NCI-H82 treated with DMSO at 0.1 percent for 48 hours (cell line): ENCODE measurements around the gene SLC39A2.

ENCODE experiments used
- DNase-seq: peaks from one replicate; lab custom pipeline; 2025; ENCODE audit not compliant: unreplicated experiment; lab: John Stamatoyannopoulos, UW

The SLC39A2 gene

GRCh38 chr14:21043387-21043973 is 44.4 kb downstream of the SLC39A2 start:
- no peak for DNase-seq

- DNase-seq: no peak
These were observed 45.0 kb downstream of the SLC39A2 start for GRCh38 chr14:21043974-21044618.

DNA sequence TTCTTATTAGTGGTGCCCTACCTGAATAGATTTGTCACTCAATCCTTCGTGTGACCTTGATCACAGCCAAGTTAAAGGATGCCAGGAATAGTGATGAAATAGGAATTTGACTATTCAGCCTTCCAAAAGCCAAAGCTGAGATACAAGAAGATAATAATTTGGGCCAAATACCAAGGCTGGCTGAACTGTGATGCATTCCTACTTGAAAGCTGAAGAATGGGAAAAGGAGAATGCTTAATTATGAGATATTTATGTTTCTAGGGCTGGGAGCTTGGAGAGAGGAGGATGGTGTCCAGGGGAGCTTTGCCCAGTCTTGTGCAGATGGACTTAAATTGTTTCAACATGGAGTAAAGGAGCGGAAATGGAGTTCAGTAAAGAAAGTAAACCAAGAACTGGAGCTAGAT is 48.3 kb downstream of the SLC39A2 start:
- DNase-seq: no peak

GRCh38 chr14:21048638-21049037 is 49.5 kb downstream of the SLC39A2 start:
- no peak for DNase-seq

- no peak for DNase-seq
These were observed 50.2 kb downstream of the SLC39A2 start for GRCh38 chr14:21049271-21049673.

DNA sequence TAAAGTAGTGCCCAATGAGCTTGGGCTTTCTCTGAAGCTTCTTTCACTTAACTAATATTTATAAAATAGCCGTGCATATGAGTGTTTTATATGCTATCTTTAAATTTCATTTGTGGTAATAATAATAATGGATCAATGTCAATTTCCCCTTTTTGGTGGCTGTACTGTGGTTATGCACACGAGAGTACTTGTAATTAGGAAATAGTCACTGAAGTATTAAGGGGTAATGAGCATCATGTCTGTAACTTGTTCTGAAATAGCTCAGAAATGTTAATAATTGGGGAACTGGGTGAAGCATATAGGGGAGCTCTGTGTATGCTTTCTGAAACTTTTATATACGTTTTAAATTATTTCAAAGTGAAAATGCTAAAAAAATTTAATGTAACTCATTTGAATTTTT is 51.5 kb downstream of the SLC39A2 start:
- DNase-seq: no peak
